Liver (tissue), 3 donors: ENCODE data around the gene RMI1.
"Not testable (repeated sequence)": the region's sequence is repeated elsewhere in the genome, so short reads cannot be mapped to it uniquely, and the experiment has no call there.

Experiments
- CTCF ChIP-seq: fragments of 150-350 bp; IDR thresholded peaks from 2 replicates; pipeline ENCODE4 v1.5.1; 2017; ENCODE audit warnings: improper control_type of control experiment, low read depth, low read length; ENCODE audit not compliant: missing input control
- EGR1 ChIP-seq, 2 donors: IDR thresholded peaks; 2 replicates each; pipeline ENCODE4 v1.6.1; 2016 to 2018; ENCODE audit warnings: antibody characterized with exemption in 2 of 2, low read depth in 2 of 2
- GABPA ChIP-seq, 2 donors: IDR thresholded peaks in 1 of 2; conservative IDR thresholded peaks in 1 of 2; 2 replicates each; pipeline ENCODE4 v1.6.1; 2016; ENCODE audit warnings: antibody characterized with exemption in 2 of 2, mild to moderate bottlenecking in 1 of 2, moderate library complexity in 1 of 2
- HNF4G ChIP-seq: IDR thresholded peaks from 2 replicates; pipeline ENCODE4 v1.6.1; 2016; ENCODE audit warnings: antibody characterized with exemption
- JUND ChIP-seq, 2 donors: IDR thresholded peaks; 2 replicates each; pipeline ENCODE4 v1.6.1; 2016; ENCODE audit warnings: antibody characterized with exemption in 2 of 2
- MAX ChIP-seq: IDR thresholded peaks from 2 replicates; pipeline ENCODE4 v1.6.1; 2016; ENCODE audit warnings: antibody characterized with exemption
- RAD21 ChIP-seq, 2 donors: IDR thresholded peaks; 2 replicates each; pipeline ENCODE4 v1.6.1; 2016; ENCODE audit warnings: antibody characterized with exemption in 2 of 2, mild to moderate bottlenecking in 2 of 2
- REST ChIP-seq: IDR thresholded peaks from 2 replicates; pipeline ENCODE4 v1.6.1; 2016; ENCODE audit warnings: antibody characterized with exemption, mild to moderate bottlenecking
- SP1 ChIP-seq: IDR thresholded peaks from 2 replicates; pipeline ENCODE4 v1.6.1; 2018; ENCODE audit warnings: antibody characterized with exemption, mild to moderate bottlenecking
- TAF1 ChIP-seq: conservative IDR thresholded peaks from 2 replicates; pipeline ENCODE4 v1.6.1; 2016; ENCODE audit warnings: antibody characterized with exemption, mild to moderate bottlenecking
- YY1 ChIP-seq: IDR thresholded peaks from 2 replicates; pipeline ENCODE4 v1.6.1; 2016; ENCODE audit warnings: antibody characterized with exemption, mild to moderate bottlenecking
- donor health status: healthy.
- donor health status: healthy.

- TF ChIP-seq SP1; YY1; JUND (IDR thresholded peaks at IDR 0.05); GABPA (IDR thresholded peaks at IDR 0.05 in 1 of 2, conservative IDR thresholded peaks at IDR 0.05 in 1 of 2); TAF1; CTCF; HNF4G; MAX; RAD21 (IDR thresholded peaks at IDR 0.05); REST; EGR1 (IDR thresholded peaks at IDR 0.05; ENCODE audit: low read depth in 2 of 2): not testable (repeated sequence)
Observed at GRCh38 chr9:83948096-83948495, 32.5 kb upstream of the RMI1 start.
